Sigmoid colon (tissue), 7 donors: Measurements from ENCODE around the gene GPR158. TPM values are rescaled to one million over a fixed set of nuclear protein-coding genes. Genes with fewer than 3 reads are reported as not detected.

Experiments
- DNase-seq: peaks from one replicate; pipeline ENCODE4 v3.0.0-alpha.2; 2019
- H3K27ac ChIP-seq, 4 donors: fragments of 200-600 bp; sonication (generic); one replicate each; pipeline ENCODE4 v1.5.1; 2016 to 2019; ENCODE audit warnings: mild to moderate bottlenecking in 1 of 4
- H3K27me3 ChIP-seq, 3 donors: fragments of 200-600 bp; sonication (generic); one replicate each; pipeline ENCODE4 v1.5.1; 2019; ENCODE audit warnings: mild to moderate bottlenecking in 1 of 3
- H3K36me3 ChIP-seq, 4 donors: fragments of 200-600 bp; sonication (generic); one replicate each; pipeline ENCODE4 v1.5.1; 2016 to 2019
- H3K4me1 ChIP-seq, 4 donors: fragments of 200-600 bp; sonication (generic); one replicate each; pipeline ENCODE4 v1.5.1; 2017 to 2019
- H3K4me3 ChIP-seq, 4 donors: fragments of 200-600 bp; sonication (generic); one replicate each; pipeline ENCODE4 v1.5.1; 2017 to 2019; ENCODE audit warnings: mild to moderate bottlenecking in 2 of 4, moderate library complexity in 1 of 4
- H3K9me3 ChIP-seq, 4 donors: fragments of 200-600 bp in 3 of 4; sonication (generic) in 3 of 4; one replicate each; pipeline versions ENCODE4 v1.5.1 to v1.6.1; 2013 to 2019
- CTCF ChIP-seq, 4 experiments: fragments of 450-650 bp in 3 of 4; fragments of 200-600 bp in 1 of 4; IDR thresholded peaks; one replicate each; pipeline ENCODE4 v1.5.1; 2016 to 2019; ENCODE audit warnings: antibody characterized with exemption in 4 of 4, mild to moderate bottlenecking in 3 of 4, moderate library complexity in 2 of 4
- EP300 ChIP-seq, 4 donors: sonication (generic); formaldehyde crosslinking; IDR thresholded peaks; one replicate each; pipeline ENCODE4 v1.6.1; 2017; ENCODE audit warnings: antibody characterized with exemption in 4 of 4
- POLR2A ChIP-seq, 2 donors: fragments of 450-650 bp; IDR thresholded peaks; one replicate each; pipeline ENCODE4 v1.6.1; 2016; ENCODE audit warnings: antibody characterized with exemption in 2 of 2, mild to moderate bottlenecking in 2 of 2, moderate library complexity in 2 of 2
- POLR2AphosphoS5 ChIP-seq, 4 donors: sonication (generic); formaldehyde crosslinking; IDR thresholded peaks; one replicate each; pipeline ENCODE4 v1.6.1; 2017; ENCODE audit warnings: antibody characterized with exemption in 4 of 4
- WGBS, 2 donors: extraction: QIAGEN DNeasy Blood & Tissue Kit; methylation state at CpG; one replicate each; pipeline ENCODE4 v1.1.7; 2013; 5-methylcytosine and 5-hydroxymethylcytosine counted together
- intact Hi-C: fragments of 100-400 bp; cut with DNase I; formaldehyde crosslinking; loops from one replicate; pipeline ENCODE4 v1.15.1; 2023
- polyA plus RNA-seq, 3 donors: library from polyadenylated mRNA; stranded (reverse); fragments of 200-250 nt; gene quantifications; one replicate each; pipeline ENCODE4 v1.2.3, GENCODE V29; 2013
- total RNA-seq, 4 donors: library from RNA; depleted of rRNA; stranded (reverse); fragments of >200 nt; gene quantifications; one replicate each; pipeline ENCODE4 v1.1.0, GENCODE V29; 2016
- donor health status: healthy with polysubstance abuse.
- donor health status: Bipolar disorder and iron deficiency.
- donor health status: healthy.

GPR158 gene
- total and polyA plus RNA-seq, 7 donors: 0.16 to 1.1 (median 0.54) TPM; not detected in 2

DNA sequence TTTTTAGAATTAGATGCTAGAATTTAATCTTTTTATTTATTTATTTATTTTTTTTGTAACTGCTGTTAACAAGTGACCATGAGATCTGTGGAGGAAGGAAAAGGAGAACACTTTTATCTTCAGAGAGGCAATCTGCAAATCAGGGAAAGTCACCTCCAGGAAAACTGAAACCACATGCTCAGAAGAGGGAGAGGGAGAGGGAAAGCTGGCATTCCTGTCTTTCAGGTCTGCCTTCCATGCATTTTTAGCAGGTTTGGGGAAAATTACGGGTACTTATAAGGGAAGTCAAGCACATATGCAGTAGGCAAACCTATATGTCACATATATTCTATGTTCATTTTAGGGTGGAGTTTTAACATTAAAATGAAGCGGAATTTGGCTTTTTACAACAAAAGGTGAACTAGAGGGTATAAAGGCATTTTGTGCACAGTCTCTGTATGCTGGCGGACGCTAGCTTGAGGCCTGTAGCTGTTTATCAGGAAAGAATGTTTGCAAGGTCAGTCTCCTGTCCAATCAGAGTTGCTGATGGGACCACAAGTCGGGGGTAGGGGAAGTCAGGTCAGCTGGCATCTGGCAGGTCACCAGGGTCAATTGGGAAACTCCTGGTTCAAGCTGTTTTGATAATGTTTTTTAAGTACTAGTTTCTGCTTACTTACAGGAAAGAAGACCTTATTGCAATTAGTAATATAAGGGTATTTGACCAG is 333.5 kb downstream of the GPR158 start:
- no peaks in the 10 kb centered on the region for H3K4me1 ChIP-seq
- H3K36me3 ChIP-seq: no peaks in the 10 kb centered on the region
- H3K27me3 ChIP-seq: no peaks in the 10 kb centered on the region
- H3K27ac ChIP-seq: no peak overlapping the region
- H3K4me3 ChIP-seq: no peak overlapping the region
- intact Hi-C loops: no loop called here
- DNase-seq: no peak
- H3K9me3 ChIP-seq: no peaks in the 10 kb centered on the region
- TF ChIP-seq CTCF (IDR thresholded peaks at IDR 0.05): no peak
- TF ChIP-seq POLR2AphosphoS5 (IDR thresholded peaks at IDR 0.05): no peak
- TF ChIP-seq EP300 (IDR thresholded peaks at IDR 0.05): no peak
- TF ChIP-seq POLR2A (IDR thresholded peaks at IDR 0.05): no peak
- 61 to 64% methylated on average over 5 of the region's 5 CpGs for WGBS, 2 donors

DNA sequence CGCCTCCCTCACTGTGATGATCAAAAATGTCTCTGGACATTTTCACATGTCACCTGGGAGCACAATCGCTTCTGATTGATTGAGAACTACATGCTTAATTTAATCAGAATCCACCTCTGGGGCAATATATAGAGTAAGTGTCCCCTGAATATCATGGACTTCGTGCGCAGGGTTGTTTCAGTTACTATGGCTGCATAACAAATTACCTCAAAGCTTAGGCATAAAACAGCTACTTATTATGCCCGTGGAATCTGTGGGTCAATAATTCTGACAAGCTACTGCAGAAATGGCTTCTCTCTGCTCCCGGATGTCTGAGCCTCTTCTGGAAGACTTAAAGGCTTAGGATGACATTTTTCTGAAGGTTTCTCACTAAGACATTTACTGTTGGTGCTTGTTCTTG is 334.4 kb downstream of the GPR158 start:
- TF ChIP-seq CTCF (IDR thresholded peaks at IDR 0.05) (no peak), POLR2A (IDR thresholded peaks at IDR 0.05) (no peak), EP300 (IDR thresholded peaks at IDR 0.05) (no peak), POLR2AphosphoS5 (IDR thresholded peaks at IDR 0.05) (no peak)
- 79 to 87% methylated on average over 6 of the region's 6 CpGs for WGBS, 2 donors
- no peaks in the 10 kb centered on the region for H3K27me3 ChIP-seq
- H3K9me3 ChIP-seq: no peaks in the 10 kb centered on the region
- H3K36me3 ChIP-seq: no peaks in the 10 kb centered on the region
- H3K4me1 ChIP-seq: no peaks in the 10 kb centered on the region
- intact Hi-C loops: no loop called here
- DNase-seq: no peak
- no peak overlapping the region for H3K4me3 ChIP-seq
- no peak overlapping the region for H3K27ac ChIP-seq

DNA sequence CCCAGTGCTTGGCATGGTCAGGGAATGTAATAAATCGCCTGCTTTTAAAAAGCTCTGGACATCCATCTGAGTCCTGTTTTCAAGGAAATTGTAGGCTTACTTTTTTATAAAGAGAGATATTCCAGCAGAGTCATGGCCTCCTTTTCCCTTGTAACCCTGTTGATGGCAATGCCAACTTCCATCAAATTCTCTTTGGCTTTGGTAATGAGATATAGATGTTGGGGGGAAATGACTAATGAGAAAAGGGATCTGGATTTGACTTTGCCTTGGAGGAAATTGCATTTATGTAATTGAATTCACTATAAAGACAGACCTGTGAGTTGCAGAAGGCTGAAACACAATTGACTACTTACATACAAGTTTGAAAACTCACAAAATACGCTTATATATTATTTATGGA is 347.5 kb downstream of the GPR158 start:
- no peak for TF ChIP-seq CTCF (IDR thresholded peaks at IDR 0.05)
- TF ChIP-seq EP300 (IDR thresholded peaks at IDR 0.05): no peak
- no peak for TF ChIP-seq POLR2A (IDR thresholded peaks at IDR 0.05)
- no peak for TF ChIP-seq POLR2AphosphoS5 (IDR thresholded peaks at IDR 0.05)
- no peak for DNase-seq
- Histone ChIP-seq H3K9me3 (no peaks in the 10 kb centered on the region), H3K4me1 (no peaks in the 10 kb centered on the region), H3K27ac (no peak overlapping the region), H3K4me3 (no peak overlapping the region), H3K27me3 (no peaks in the 10 kb centered on the region), H3K36me3 (no peaks in the 10 kb centered on the region)
- intact Hi-C loops: no loop called here
- 81 to 84% methylated on average over 2 of the region's 2 CpGs for WGBS, 2 donors

- Histone ChIP-seq H3K9me3 (no peaks in the 10 kb centered on the region), H3K27ac (no peak overlapping the region), H3K4me1 (no peaks in the 10 kb centered on the region), H3K4me3 (no peak overlapping the region), H3K27me3 (no peaks in the 10 kb centered on the region), H3K36me3 (no peaks in the 10 kb centered on the region)
- no peak for DNase-seq
- intact Hi-C loops: no loop called here
- TF ChIP-seq CTCF (IDR thresholded peaks at IDR 0.05) (no peak), POLR2A (IDR thresholded peaks at IDR 0.05) (no peak), POLR2AphosphoS5 (IDR thresholded peaks at IDR 0.05) (no peak), EP300 (IDR thresholded peaks at IDR 0.05) (no peak)
- WGBS, 2 donors: 64 to 73% methylated on average over 4 of the region's 4 CpGs
These were observed 348.3 kb downstream of the GPR158 start for GRCh38 chr10:25522946-25523608.
